ENCODE results near the gene TSC2. TPM values are rescaled to one million over a fixed set of nuclear protein-coding genes. Genes with fewer than 3 reads are reported as not detected.
"Not testable (repeated sequence)": the region's sequence is repeated elsewhere in the genome, so short reads cannot be mapped to it uniquely, and the experiment has no call there.

The TSC2 gene
- total RNA-seq, 2 donors from 2014 or later, result 86.3 to 168 TPM

- TF ChIP-seq POLR2AphosphoS5 (IDR thresholded peaks at IDR 0.05) (peak; percentile 89), POLR2A (IDR thresholded peaks at IDR 0.05) (peak; percentile 20)
- H3K4me1 ChIP-seq (replicated peaks); intact Hi-C loops (cut with DNase I); H3K36me3 ChIP-seq; H3K27me3 ChIP-seq (replicated peaks; ENCODE audit: insufficient read depth); H3K9me3 ChIP-seq: not testable (repeated sequence)
- WGBS, result under 1% methylated on average over 20 of the region's 81 CpGs
- Histone ChIP-seq H3K4me3 (peak within 1 kb of the TSS; percentile 41 to 50), H3K27ac (peak within 1 kb of the TSS; percentile 77 to 82)
- DNase-seq (ENCODE audit: low spot score), result peak; percentile 99
These were observed 88.1 kb downstream of the TSC2 start, which contains the start of gene PKD1 for GRCh38 chr16:2135770-2136490. Gene PKD1, minus strand, starts transcription at chr16:2135898. Its CDS starts 209 bp downstream, at chr16:2135689.

MicroRNAs within 50 kb of the gene (microRNA counts, 767-probe panel; counts per million panel counts)
- microRNA hsa-miR-1225-3p, result 431 to 1,721 counts per million in 2 donors
- 0 to 431 counts per million in 2 donors for microRNA hsa-miR-1225-5p
- microRNA hsa-miR-3180, result 268 to 431 counts per million in 2 donors
- microRNA hsa-miR-4516, result 431 to 3,441 counts per million in 2 donors

Small RNAs within 50 kb of the gene (microRNA-seq; reads per million reads assigned to microRNA genes)
- gene MIR1225, result 1.6 reads per million, percentile 21 among the genes with 10 or more reads in this experiment
- not detected for gene MIR3180-5
- gene MIR4516, result not detected
- gene MIR6511B1, result not detected

Small RNAs within 50 kb of the gene (small RNA-seq; reads per million reads assigned to genes)
- gene MIR1225 (0 to 0.93 reads per million in 2 donors), gene MIR3180-5 (0 reads per million in 2 donors), gene MIR4516 (0 reads per million in 2 donors), gene RF00019 (0 reads per million in 2 donors), gene RN7SL219P (0 reads per million in 2 donors)

Other genes starting within 250 kb of the TSC2 start
- gene HAGH, start 221.2 kb upstream of the TSC2 start, total RNA-seq, result 100 to 1,000 TPM in 1 of 2 donors, 10 to 100 TPM in 1; 98.6 to 145 TPM
- gene FAHD1, start 220.8 kb upstream of the TSC2 start, total RNA-seq, result 10 to 100 TPM; 42.3 to 45.5 TPM
- gene MEIOB, start 175.8 kb upstream of the TSC2 start, total RNA-seq, result 10 to 100 TPM in 1 of 2 donors, not detected in 1; 14.4 TPM
- gene HS3ST6, start 129.6 kb upstream of the TSC2 start, total RNA-seq, result under 1 TPM; 0.77 to 0.91 TPM
- 10 to 100 TPM; 11.0 to 12.4 TPM for gene MSRB1, start 104.8 kb upstream of the TSC2 start, total RNA-seq
- gene RPL3L, start 93.3 kb upstream of the TSC2 start, total RNA-seq, result under 1 TPM; 0.51 to 0.82 TPM
- 100 to 1,000 TPM; 172 to 333 TPM for gene NDUFB10, start 88.4 kb upstream of the TSC2 start, total RNA-seq
- gene RPS2, start 83.2 kb upstream of the TSC2 start, total RNA-seq, result 1,000 to 10,000 TPM; 2,046 to 2,467 TPM
- gene RNF151, start 81.1 kb upstream of the TSC2 start, total RNA-seq, result 1 to 10 TPM in 1 of 2 donors, not detected in 1; 7.2 TPM
- 10 to 100 TPM; 54.3 to 57.1 TPM for gene TBL3, start 75.9 kb upstream of the TSC2 start, total RNA-seq
- gene NOXO1, start 66.5 kb upstream of the TSC2 start, total RNA-seq, result 1 to 10 TPM in 1 of 2 donors, under 1 TPM in 1; 0.32 to 5.0 TPM
- gene GFER, start 63.8 kb upstream of the TSC2 start, total RNA-seq, result 10 to 100 TPM; 21.1 to 26.6 TPM
- 10 to 100 TPM in 1 of 2 donors, 1 to 10 TPM in 1; 4.0 to 16.1 TPM for gene SYNGR3, start 58.0 kb upstream of the TSC2 start, total RNA-seq
- 10 to 100 TPM; 30.7 to 74.3 TPM for gene ZNF598, start 38.2 kb upstream of the TSC2 start, total RNA-seq
- 1 to 10 TPM; 1.8 to 3.6 TPM for gene NPW, start 28.2 kb upstream of the TSC2 start, total RNA-seq
- 100 to 1,000 TPM; 118 to 170 TPM for gene NHERF2, start 21.1 kb upstream of the TSC2 start, total RNA-seq
- gene NTHL1, start 151 bp upstream of the TSC2 start, total RNA-seq, result 10 to 100 TPM; 16.4 to 24.9 TPM
- 100 to 1,000 TPM; 205 to 349 TPM for gene PKD1, start 87.9 kb downstream of the TSC2 start, total RNA-seq
- gene RAB26, start 100.6 kb downstream of the TSC2 start, total RNA-seq, result 1 to 10 TPM; 1.8 to 5.1 TPM
- gene TRAF7, start 107.8 kb downstream of the TSC2 start, total RNA-seq, result 10 to 100 TPM; 40.0 to 51.5 TPM
- 1 to 10 TPM in 1 of 2 donors, under 1 TPM in 1; 0.77 to 5.3 TPM for gene CASKIN1, start 148.6 kb downstream of the TSC2 start, total RNA-seq
- gene MLST8, start 157.5 kb downstream of the TSC2 start, total RNA-seq, result 100 to 1,000 TPM in 1 of 2 donors, 10 to 100 TPM in 1; 55.9 to 110 TPM
- 10 to 100 TPM; 18.4 to 26.2 TPM for gene BRICD5, start 162.9 kb downstream of the TSC2 start, total RNA-seq
- 10 to 100 TPM; 12.7 to 23.7 TPM for gene PGP, start 166.9 kb downstream of the TSC2 start, total RNA-seq
- gene E4F1, start 175.6 kb downstream of the TSC2 start, total RNA-seq, result 10 to 100 TPM; 38.7 to 69.1 TPM
- gene DNASE1L2, start 188.5 kb downstream of the TSC2 start, total RNA-seq, result 1 to 10 TPM in 1 of 2 donors, under 1 TPM in 1; 0.77 to 4.6 TPM
- 10 to 100 TPM; 48.5 to 87.0 TPM for gene ECI1, start 203.6 kb downstream of the TSC2 start, total RNA-seq
- 100 to 1,000 TPM; 163 to 241 TPM for gene RNPS1, start 220.1 kb downstream of the TSC2 start, total RNA-seq